Astrocyte of the cerebellum (primary cell): Measurements from ENCODE around the gene CNTNAP2.

ENCODE experiments used
- DNase-seq: peaks from one replicate; pipeline ENCODE4 v3.0.0-alpha.2; 2011; ENCODE audit warnings: low read depth
- H3K4me3 ChIP-seq: 2 replicates; pipeline ENCODE4 v1.5.1; 2011; ENCODE audit warnings: mild to moderate bottlenecking, low read depth, low read length, moderate library complexity
- in situ Hi-C: cut with HindIII; loops from 2 replicates; pipeline ENCODE4 v1.10.0; 2017; ENCODE audit warnings: low sequenced_read_pairs
- TF ChIP-seq, protein P1 (sequence below): IDR thresholded peaks from 2 replicates; pipeline ENCODE4 v1.5.1; 2012; ENCODE audit warnings: low read length, low read depth, moderate library complexity, mild to moderate bottlenecking; ENCODE audit errors: missing control alignments

CNTNAP2 gene

DNA sequence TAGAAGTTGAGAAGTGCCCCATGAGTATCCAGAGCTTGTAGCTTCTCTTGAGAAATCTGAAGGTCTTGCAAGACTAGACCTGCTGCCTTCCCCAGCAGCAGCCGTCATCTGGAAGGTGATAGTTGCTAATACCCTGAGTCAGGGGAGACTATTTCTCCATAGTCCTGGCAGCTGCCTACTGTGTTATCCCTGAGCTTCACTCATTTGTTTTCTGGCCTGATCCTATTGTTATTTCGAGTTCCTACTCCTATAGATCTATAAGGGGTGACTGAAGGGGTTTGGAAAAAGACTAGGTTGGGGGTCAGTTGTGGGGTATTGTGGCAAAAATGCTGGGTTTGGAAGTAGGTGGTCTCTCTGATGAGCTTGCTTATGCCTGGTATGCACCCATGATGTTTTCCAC is 297.8 kb downstream of the CNTNAP2 start:
- no peak overlapping the region for H3K4me3 ChIP-seq
- in situ Hi-C loops = no loop called here
- TF ChIP-seq, protein P1, sequence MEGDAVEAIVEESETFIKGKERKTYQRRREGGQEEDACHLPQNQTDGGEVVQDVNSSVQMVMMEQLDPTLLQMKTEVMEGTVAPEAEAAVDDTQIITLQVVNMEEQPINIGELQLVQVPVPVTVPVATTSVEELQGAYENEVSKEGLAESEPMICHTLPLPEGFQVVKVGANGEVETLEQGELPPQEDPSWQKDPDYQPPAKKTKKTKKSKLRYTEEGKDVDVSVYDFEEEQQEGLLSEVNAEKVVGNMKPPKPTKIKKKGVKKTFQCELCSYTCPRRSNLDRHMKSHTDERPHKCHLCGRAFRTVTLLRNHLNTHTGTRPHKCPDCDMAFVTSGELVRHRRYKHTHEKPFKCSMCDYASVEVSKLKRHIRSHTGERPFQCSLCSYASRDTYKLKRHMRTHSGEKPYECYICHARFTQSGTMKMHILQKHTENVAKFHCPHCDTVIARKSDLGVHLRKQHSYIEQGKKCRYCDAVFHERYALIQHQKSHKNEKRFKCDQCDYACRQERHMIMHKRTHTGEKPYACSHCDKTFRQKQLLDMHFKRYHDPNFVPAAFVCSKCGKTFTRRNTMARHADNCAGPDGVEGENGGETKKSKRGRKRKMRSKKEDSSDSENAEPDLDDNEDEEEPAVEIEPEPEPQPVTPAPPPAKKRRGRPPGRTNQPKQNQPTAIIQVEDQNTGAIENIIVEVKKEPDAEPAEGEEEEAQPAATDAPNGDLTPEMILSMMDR = no peak
- DNase-seq = no peak

DNA sequence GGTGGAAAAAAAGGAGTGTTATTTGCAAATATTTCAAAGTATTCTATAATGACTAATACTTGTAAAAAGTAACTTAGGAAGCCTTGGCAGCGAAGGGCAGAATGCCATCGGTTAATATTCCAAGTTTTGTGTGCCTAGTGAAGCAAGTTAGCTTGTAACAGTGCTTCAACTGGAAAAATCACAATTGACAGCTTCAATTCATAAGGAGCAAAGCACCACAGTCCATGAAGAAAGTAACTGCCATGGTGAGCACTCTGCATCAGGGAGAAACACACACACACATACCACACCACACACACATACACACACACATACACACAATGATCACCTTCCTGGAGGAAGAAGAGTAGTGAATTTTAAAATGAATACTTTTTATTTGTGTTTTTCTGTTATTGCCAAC is 298.3 kb downstream of the CNTNAP2 start:
- DNase-seq = peak; percentile 8
- in situ Hi-C loops = no loop called here
- H3K4me3 ChIP-seq = no peak overlapping the region
- TF ChIP-seq, protein P1 = no peak

DNA sequence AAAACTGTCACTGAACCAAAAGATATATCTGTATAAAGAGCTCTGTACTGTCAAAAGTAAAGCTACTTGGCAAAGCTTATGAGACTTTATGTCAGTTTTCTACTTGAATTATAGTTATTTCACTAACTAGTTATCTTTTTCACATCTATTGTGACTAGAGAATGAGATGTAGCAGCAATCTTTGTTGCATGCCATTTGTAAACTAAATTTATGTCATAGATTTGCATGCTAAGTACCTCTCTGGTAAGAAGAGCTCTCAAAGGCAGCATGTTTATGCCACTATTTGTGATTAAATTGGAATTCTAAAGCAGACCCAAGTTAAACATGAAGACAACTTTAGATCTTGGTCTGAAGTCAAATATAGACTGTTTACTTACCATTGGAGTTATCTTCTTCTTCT is 300.6 kb downstream of the CNTNAP2 start:
- TF ChIP-seq, protein P1 = no peak
- in situ Hi-C loops = no loop called here
- no peak overlapping the region for H3K4me3 ChIP-seq
- DNase-seq = no peak

DNA sequence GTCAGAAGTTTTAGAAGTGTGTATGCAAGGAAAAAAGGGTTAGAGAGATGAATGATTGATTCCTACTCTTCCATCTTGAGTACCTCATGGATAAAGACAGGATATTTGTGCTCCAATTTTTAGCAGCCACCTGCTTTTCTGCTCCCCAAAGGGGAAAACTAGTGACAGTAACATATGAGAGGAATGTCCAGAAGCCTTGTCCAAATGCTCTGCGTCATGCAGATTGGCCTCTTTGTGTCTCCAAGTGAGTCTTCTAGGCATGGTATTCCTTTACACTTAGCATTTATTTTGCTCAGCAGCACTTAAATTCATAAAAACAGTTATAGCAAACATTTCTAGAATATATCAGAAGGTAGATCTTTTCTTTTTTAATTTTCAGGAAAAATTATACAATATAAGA is 306.8 kb downstream of the CNTNAP2 start:
- in situ Hi-C loops = no loop called here
- TF ChIP-seq, protein P1 = no peak
- no peak overlapping the region for H3K4me3 ChIP-seq
- no peak for DNase-seq

DNA sequence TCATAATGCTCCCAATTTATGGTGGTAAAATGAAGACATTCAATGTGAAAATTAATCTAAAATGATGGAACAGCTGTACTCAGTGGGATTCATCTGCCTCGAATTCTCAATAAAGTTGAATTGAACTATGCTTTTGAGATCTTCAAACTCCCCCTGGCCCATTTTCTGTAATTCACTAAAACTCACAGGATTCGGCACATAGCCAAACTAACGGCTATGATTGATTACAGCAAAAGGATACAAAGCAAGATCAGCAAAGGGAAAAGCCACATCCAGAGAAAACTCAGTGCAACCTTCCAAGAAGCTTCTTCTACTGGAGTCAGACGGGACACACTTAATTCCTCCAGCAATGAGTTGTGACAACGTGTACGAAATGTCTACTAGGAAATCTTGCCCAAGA is 307.5 kb downstream of the CNTNAP2 start:
- TF ChIP-seq, protein P1 = no peak
- DNase-seq = no peak
- in situ Hi-C loops = no loop called here
- H3K4me3 ChIP-seq = no peak overlapping the region

DNA sequence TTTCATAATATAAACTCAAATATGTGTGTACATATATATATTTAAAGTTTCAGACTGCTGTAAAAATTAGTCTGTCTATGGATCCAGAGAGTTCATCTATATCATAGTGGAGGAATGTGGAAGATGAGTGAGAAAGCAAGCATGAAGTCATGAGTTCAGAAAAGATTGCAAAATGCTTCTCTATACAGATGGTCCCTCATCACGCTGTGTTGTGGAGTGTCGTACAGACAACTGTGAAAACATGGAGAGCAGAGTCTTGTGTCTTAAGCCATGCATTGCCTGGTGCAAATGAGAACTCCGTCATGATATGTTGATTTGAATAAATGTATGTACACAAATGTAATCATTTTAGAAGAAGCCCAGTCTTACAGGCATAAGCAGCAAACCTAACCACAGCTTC is 316.9 kb downstream of the CNTNAP2 start:
- TF ChIP-seq, protein P1 = no peak
- no peak for DNase-seq
- in situ Hi-C loops = no loop called here
- H3K4me3 ChIP-seq = no peak overlapping the region

DNA sequence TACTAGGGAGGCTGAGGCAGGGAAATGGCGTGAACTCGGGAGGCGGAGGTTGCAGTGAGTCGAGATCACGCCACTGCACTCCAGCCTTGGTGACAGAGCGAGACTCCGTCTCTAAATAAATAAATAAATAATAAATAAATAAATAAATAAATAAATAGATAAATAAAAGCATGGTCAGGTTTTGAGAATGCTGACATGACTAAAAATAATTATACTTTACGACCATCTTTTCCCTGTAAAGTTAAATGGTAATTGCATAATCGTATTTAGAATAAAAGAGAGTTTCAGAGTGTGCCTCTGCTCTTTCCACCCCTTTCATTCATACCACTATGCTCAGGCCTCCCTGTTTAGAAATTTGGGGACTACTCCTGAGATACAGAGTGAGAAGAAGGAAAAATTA is 326.5 kb downstream of the CNTNAP2 start:
- in situ Hi-C loops = no loop called here
- TF ChIP-seq, protein P1 = no peak
- DNase-seq = no peak
- H3K4me3 ChIP-seq = no peak overlapping the region
